Measurements from ENCODE around the gene CCL3.

The CCL3 gene

GRCh38 chr17:36057911-36058310 is 32.0 kb downstream of the CCL3 start:
- H3K27ac ChIP-seq: no peak overlapping the region
- TF ChIP-seq CTCF (IDR thresholded peaks at IDR 0.05): no peak
- TF ChIP-seq ZFX (IDR thresholded peaks at IDR 0.05; ENCODE audit: borderline replicate concordance): no peak

GRCh38 chr17:36055921-36056520 is 33.9 kb downstream of the CCL3 start:
- H3K27ac ChIP-seq: no peak overlapping the region
- no peak for TF ChIP-seq ZFX (IDR thresholded peaks at IDR 0.05; ENCODE audit: borderline replicate concordance)
- TF ChIP-seq CTCF (IDR thresholded peaks at IDR 0.05): no peak

- TF ChIP-seq CTCF (IDR thresholded peaks at IDR 0.05) (no peak), ZFX (IDR thresholded peaks at IDR 0.05; ENCODE audit: borderline replicate concordance) (no peak)
- H3K27ac ChIP-seq: no peak overlapping the region
Measured at GRCh38 chr17:36055171-36055570, 34.8 kb downstream of the CCL3 start.

GRCh38 chr17:36049643-36050042 is 40.3 kb downstream of the CCL3 start:
- TF ChIP-seq ZFX (IDR thresholded peaks at IDR 0.05; ENCODE audit: borderline replicate concordance): no peak
- no peak for TF ChIP-seq CTCF (IDR thresholded peaks at IDR 0.05)
- H3K27ac ChIP-seq: no peak overlapping the region

- H3K27ac ChIP-seq: no peak overlapping the region
- TF ChIP-seq ZFX (IDR thresholded peaks at IDR 0.05; ENCODE audit: borderline replicate concordance) (no peak), CTCF (IDR thresholded peaks at IDR 0.05) (no peak)
Measured at GRCh38 chr17:36048066-36048465, 41.9 kb downstream of the CCL3 start.

Measured in 22Rv1 (cell line).